Prostate gland (tissue), 2 donors: ENCODE data around the gene RAP1GAP. TPM values are rescaled to one million over a fixed set of nuclear protein-coding genes. Genes with fewer than 3 reads are reported as not detected.

ENCODE experiments used
- DNase-seq: peaks from one replicate; pipeline ENCODE4 v3.0.0-alpha.2; 2019; ENCODE audit warnings: low spot score
- H3K27ac ChIP-seq, 2 donors: fragments of 200-600 bp; sonication (generic); 2 replicates each; pipeline ENCODE4 v1.5.1; 2017 to 2019
- H3K27me3 ChIP-seq: fragments of 200-600 bp; sonication (generic); replicated peaks from 2 replicates; pipeline ENCODE4 v1.5.1; 2019; ENCODE audit not compliant: insufficient read depth
- H3K36me3 ChIP-seq, 2 donors: fragments of 200-600 bp; sonication (generic); 1 replicate in 1 of 2; 2 replicates in 1 of 2; pipeline versions ENCODE4 v1.5.1 to v1.8.1; 2017 to 2019
- H3K4me1 ChIP-seq: fragments of 200-600 bp; sonication (generic); replicated peaks from 2 replicates; pipeline ENCODE4 v1.5.1; 2019
- H3K4me3 ChIP-seq, 2 donors: fragments of 200-600 bp; sonication (generic); 2 replicates each; pipeline ENCODE4 v1.5.1; 2017 to 2019
- H3K9me3 ChIP-seq: fragments of 200-600 bp; sonication (generic); 2 replicates; pipeline ENCODE4 v1.5.1; 2017
- POLR2A ChIP-seq: fragments of 450-650 bp; IDR thresholded peaks from one replicate; pipeline ENCODE4 v1.6.1; 2016; ENCODE audit warnings: antibody characterized with exemption, mild to moderate bottlenecking
- POLR2AphosphoS5 ChIP-seq: sonication (generic); formaldehyde crosslinking; IDR thresholded peaks from one replicate; pipeline ENCODE4 v1.6.1; 2017; ENCODE audit warnings: antibody characterized with exemption
- WGBS: methylation state at CpG from one replicate; pipeline ENCODE4 v1.1.5; 2018; 5-methylcytosine and 5-hydroxymethylcytosine counted together
- intact Hi-C: fragments of 100-400 bp; cut with DNase I; formaldehyde crosslinking; loops from one replicate; pipeline ENCODE4 v1.14.2; 2022
- total RNA-seq, 2 donors: library from RNA; depleted of rRNA; stranded (reverse); fragments of >200 nt; gene quantifications; one replicate each; pipeline ENCODE4 v1.1.0, GENCODE V29; 2016
- TF ChIP-seq, protein P1 (sequence below), 4 experiments: fragments of 200-600 bp in 2 of 4; fragments of 450-650 bp in 2 of 4; sonication (generic) in 2 of 4; IDR thresholded peaks; 1 replicate in 3 of 4; 2 replicates in 1 of 4; pipeline ENCODE4 v1.5.1; 2016 to 2019; ENCODE audit warnings: antibody characterized with exemption in 4 of 4, mild to moderate bottlenecking in 2 of 4, moderate library complexity in 2 of 4

The RAP1GAP gene
- total RNA-seq, 2 donors from 2014 or later: 22.9 to 36.1 TPM

DNA sequence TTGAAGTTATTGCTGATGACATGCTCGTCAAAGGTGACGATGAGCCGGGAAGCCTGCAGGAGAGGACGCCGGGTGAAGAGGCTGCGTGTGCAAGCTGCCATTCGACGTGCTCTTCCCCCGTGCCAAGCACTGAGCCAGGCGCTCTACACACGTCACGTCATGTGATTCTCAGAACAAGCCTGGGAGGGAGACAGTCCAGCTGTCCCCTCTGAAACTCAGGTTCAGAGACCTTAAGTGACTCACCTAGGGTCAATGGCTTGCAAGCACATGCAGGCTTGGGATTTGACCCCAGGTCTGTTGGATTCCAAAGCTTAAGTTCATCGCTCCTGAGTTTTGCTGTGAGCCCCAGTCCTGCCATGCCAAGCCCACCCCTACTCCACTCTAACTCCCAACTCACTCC lies 57.1 kb downstream of the RAP1GAP start:
- intact Hi-C loops: no loop called here
- Histone ChIP-seq H3K4me3 (no peak overlapping the region), H3K36me3 (no peaks in the 10 kb centered on the region), H3K27me3 (no peaks in the 10 kb centered on the region), H3K27ac (no peak overlapping the region), H3K4me1 (no peaks in the 10 kb centered on the region), H3K9me3 (no peaks in the 10 kb centered on the region)
- WGBS: 96% methylated on average over 13 of the region's 13 CpGs
- no peak for DNase-seq
- TF ChIP-seq POLR2A (no peak), POLR2AphosphoS5 (no peak)
- TF ChIP-seq, protein P1, sequence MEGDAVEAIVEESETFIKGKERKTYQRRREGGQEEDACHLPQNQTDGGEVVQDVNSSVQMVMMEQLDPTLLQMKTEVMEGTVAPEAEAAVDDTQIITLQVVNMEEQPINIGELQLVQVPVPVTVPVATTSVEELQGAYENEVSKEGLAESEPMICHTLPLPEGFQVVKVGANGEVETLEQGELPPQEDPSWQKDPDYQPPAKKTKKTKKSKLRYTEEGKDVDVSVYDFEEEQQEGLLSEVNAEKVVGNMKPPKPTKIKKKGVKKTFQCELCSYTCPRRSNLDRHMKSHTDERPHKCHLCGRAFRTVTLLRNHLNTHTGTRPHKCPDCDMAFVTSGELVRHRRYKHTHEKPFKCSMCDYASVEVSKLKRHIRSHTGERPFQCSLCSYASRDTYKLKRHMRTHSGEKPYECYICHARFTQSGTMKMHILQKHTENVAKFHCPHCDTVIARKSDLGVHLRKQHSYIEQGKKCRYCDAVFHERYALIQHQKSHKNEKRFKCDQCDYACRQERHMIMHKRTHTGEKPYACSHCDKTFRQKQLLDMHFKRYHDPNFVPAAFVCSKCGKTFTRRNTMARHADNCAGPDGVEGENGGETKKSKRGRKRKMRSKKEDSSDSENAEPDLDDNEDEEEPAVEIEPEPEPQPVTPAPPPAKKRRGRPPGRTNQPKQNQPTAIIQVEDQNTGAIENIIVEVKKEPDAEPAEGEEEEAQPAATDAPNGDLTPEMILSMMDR (IDR thresholded peaks at IDR 0.05): no peak

DNA sequence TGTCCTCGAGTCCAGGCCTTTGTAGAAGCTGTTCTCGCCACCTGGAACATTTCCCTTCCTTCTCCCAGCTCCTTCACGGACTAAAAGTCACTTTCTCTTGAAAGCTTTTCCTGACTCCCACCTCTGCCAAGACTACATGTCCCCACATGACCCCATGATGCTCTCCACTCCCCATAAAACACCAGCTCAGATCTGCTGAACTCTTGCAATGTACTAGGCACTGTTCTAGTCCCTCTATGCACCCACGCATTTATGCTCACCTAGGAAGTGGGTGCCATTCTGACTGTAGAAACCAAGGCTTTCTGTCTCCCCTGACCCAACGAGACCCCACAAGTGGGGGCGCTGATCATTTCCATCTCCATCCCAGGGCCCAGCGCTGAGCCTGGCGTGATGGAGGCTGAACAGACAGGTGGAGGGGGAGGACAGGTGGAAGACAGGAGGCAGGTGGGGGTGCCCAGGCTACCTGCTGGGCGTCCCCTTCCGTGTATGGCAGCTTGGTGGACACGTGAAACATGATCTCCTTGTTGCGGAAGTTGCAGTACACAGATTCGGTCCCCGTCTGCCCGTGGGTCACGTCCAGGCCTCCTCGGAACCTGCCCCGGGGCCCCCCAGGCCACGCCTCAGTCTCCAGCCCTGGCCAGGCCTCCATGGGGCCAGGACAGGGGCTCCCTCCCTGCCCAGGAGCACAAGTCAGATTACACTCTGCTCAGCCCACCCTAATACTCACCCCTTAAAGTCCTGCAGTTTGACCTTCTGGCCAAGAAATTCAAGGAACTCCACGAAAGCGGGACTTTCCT lies 58.0 kb downstream of the RAP1GAP start:
- 75% methylated on average over 20 of the region's 21 CpGs for WGBS
- Histone ChIP-seq H3K27ac (no peak overlapping the region), H3K36me3 (no peaks in the 10 kb centered on the region), H3K4me3 (no peak overlapping the region), H3K9me3 (no peaks in the 10 kb centered on the region), H3K4me1 (no peaks in the 10 kb centered on the region), H3K27me3 (no peaks in the 10 kb centered on the region)
- intact Hi-C loops: no loop called here
- TF ChIP-seq, protein P1 (IDR thresholded peaks at IDR 0.05): no peak
- no peak for TF ChIP-seq POLR2A
- no peak for TF ChIP-seq POLR2AphosphoS5
- DNase-seq: no peak

DNA sequence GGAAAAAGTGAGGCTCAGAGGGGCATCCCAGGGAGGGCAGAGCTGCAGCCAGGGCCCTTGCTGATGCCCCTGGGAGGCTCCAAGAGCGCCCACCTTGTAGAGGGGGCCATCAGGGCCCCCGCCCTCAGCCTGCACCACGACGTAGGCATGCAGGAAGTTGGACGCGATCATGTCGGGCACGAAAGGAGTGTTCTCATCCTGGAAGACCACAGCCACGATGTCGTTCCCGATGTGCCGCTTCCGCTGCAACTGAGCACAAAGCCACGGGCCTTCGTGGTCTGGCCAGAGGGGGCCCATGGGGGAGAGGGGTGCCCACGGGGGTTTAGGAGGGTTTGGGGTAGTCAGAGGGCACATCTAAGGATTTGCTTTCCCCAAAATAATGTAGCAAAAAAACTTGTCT lies 59.1 kb downstream of the RAP1GAP start:
- no peaks in the 10 kb centered on the region for H3K27me3 ChIP-seq
- intact Hi-C loops: no loop called here
- H3K36me3 ChIP-seq: no peaks in the 10 kb centered on the region
- TF ChIP-seq, protein P1 (IDR thresholded peaks at IDR 0.05): no peak
- TF ChIP-seq POLR2A: no peak
- TF ChIP-seq POLR2AphosphoS5: no peak
- H3K27ac ChIP-seq: no peak overlapping the region
- no peak overlapping the region for H3K4me3 ChIP-seq
- no peaks in the 10 kb centered on the region for H3K4me1 ChIP-seq
- no peaks in the 10 kb centered on the region for H3K9me3 ChIP-seq
- no peak for DNase-seq
- 90% methylated on average over 16 of the region's 16 CpGs for WGBS

DNA sequence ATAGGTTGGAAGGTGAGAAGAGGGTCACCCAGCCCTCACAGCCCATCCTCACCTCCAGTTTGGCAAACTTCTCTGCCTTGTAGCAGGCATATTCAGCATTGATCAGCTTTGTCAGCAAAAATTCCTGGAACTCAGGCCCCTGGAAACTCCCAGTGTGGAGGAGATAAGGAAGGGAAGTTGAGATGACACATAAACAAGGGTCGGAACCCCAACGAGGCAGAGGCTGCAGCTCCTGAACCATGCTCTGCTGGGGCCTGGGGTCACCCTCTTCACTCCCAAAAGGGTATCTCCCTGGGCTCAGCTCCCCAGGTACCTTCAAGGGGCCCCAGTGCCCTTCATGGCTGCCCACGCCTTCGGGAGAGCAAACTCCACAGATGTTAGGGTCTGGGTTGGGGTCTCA lies 60.4 kb downstream of the RAP1GAP start:
- H3K27ac ChIP-seq: no peak overlapping the region
- 86% methylated on average over 4 of the region's 4 CpGs for WGBS
- no peaks in the 10 kb centered on the region for H3K36me3 ChIP-seq
- H3K4me3 ChIP-seq: no peak overlapping the region
- no peak for DNase-seq
- no peaks in the 10 kb centered on the region for H3K27me3 ChIP-seq
- no peaks in the 10 kb centered on the region for H3K9me3 ChIP-seq
- no peak for TF ChIP-seq POLR2AphosphoS5
- TF ChIP-seq, protein P1 (IDR thresholded peaks at IDR 0.05): no peak
- TF ChIP-seq POLR2A: no peak
- no peaks in the 10 kb centered on the region for H3K4me1 ChIP-seq
- intact Hi-C loops: no loop called here
